Measurements from ENCODE around the gene PLEKHA3. TPM values are rescaled to one million over a fixed set of nuclear protein-coding genes. Genes with fewer than 3 reads are reported as not detected.
A peak's percentile ranks its signal among the peaks of the same experiment; 100 is the strongest.

PLEKHA3 gene
- total RNA-seq, 3 donors from 2014 or later (not counting 1 experiment from before 2014, with no cell fraction given): 22.6 to 39.1 (median 34.5) TPM

- H3K9me3 ChIP-seq (ENCODE audit: control insufficient read depth, insufficient read depth, low read length): no peaks in the 10 kb centered on the region
- no peaks in the 10 kb centered on the region for H3K36me3 ChIP-seq (ENCODE audit: control insufficient read depth, insufficient read depth, low read length)
- H3K4me1 ChIP-seq (ENCODE audit: control insufficient read depth, insufficient read depth, low read length): peaks cover 2% of the 10 kb centered on the region
- peaks cover 2 to 3% of the 10 kb centered on the region in 2 donors for H3K4me1 Mint-ChIP-seq
- no peaks in the 10 kb centered on the region for H3K27me3 Mint-ChIP-seq (ENCODE audit: low read depth in 2 of 2)
- H3K27ac Mint-ChIP-seq: no peak overlapping the region
- no peak for DNase-seq
- no peak for ATAC-seq
- no peak overlapping the region for H3K27ac ChIP-seq (ENCODE audit: low read length)
- H3K36me3 Mint-ChIP-seq: no peaks in the 10 kb centered on the region
- H3K4me3 ChIP-seq (ENCODE audit: low read length): no peak overlapping the region
- TF ChIP-seq, protein P1, sequence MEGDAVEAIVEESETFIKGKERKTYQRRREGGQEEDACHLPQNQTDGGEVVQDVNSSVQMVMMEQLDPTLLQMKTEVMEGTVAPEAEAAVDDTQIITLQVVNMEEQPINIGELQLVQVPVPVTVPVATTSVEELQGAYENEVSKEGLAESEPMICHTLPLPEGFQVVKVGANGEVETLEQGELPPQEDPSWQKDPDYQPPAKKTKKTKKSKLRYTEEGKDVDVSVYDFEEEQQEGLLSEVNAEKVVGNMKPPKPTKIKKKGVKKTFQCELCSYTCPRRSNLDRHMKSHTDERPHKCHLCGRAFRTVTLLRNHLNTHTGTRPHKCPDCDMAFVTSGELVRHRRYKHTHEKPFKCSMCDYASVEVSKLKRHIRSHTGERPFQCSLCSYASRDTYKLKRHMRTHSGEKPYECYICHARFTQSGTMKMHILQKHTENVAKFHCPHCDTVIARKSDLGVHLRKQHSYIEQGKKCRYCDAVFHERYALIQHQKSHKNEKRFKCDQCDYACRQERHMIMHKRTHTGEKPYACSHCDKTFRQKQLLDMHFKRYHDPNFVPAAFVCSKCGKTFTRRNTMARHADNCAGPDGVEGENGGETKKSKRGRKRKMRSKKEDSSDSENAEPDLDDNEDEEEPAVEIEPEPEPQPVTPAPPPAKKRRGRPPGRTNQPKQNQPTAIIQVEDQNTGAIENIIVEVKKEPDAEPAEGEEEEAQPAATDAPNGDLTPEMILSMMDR (IDR thresholded peaks at IDR 0.05): no peak
- intact Hi-C loops (cut with micrococcal nuclease): no loop called here
- no peaks in the 10 kb centered on the region for H3K9me3 Mint-ChIP-seq
- no peak overlapping the region for H3K4me3 Mint-ChIP-seq
- 98% methylated on average over 2 of the region's 2 CpGs for WGBS (ENCODE audit: insufficient coverage)
- H3K27me3 ChIP-seq (ENCODE audit: control insufficient read depth, insufficient read depth, low read length): no peaks in the 10 kb centered on the region
These were observed 6.9 kb upstream of the PLEKHA3 start for GRCh38 chr2:178473373-178473772.

- ATAC-seq (no peak), DNase-seq (no peak)
- TF ChIP-seq, protein P1 (IDR thresholded peaks at IDR 0.05): no peak
- H3K27ac ChIP-seq (ENCODE audit: low read length): no peak overlapping the region
- Mint-ChIP-seq H3K27ac (no peak overlapping the region), H3K4me1 (peaks cover 8 to 9% of the 10 kb centered on the region in 2 donors), H3K27me3 (ENCODE audit: low read depth in 2 of 2) (no peaks in the 10 kb centered on the region), H3K9me3 (no peaks in the 10 kb centered on the region), H3K4me3 (no peak overlapping the region), H3K36me3 (no peaks in the 10 kb centered on the region)
- H3K4me1 ChIP-seq (ENCODE audit: control insufficient read depth, insufficient read depth, low read length): peaks cover 3% of the 10 kb centered on the region
- H3K36me3 ChIP-seq (ENCODE audit: control insufficient read depth, insufficient read depth, low read length): no peaks in the 10 kb centered on the region
- no peaks in the 10 kb centered on the region for H3K9me3 ChIP-seq (ENCODE audit: control insufficient read depth, insufficient read depth, low read length)
- H3K27me3 ChIP-seq (ENCODE audit: control insufficient read depth, insufficient read depth, low read length): no peaks in the 10 kb centered on the region
- intact Hi-C loops (cut with micrococcal nuclease): no loop called here
- WGBS (ENCODE audit: insufficient coverage): 88% methylated on average over 4 of the region's 4 CpGs
- no peak overlapping the region for H3K4me3 ChIP-seq (ENCODE audit: low read length)
These were observed 6.3 kb upstream of the PLEKHA3 start for GRCh38 chr2:178473931-178474330.

DNA sequence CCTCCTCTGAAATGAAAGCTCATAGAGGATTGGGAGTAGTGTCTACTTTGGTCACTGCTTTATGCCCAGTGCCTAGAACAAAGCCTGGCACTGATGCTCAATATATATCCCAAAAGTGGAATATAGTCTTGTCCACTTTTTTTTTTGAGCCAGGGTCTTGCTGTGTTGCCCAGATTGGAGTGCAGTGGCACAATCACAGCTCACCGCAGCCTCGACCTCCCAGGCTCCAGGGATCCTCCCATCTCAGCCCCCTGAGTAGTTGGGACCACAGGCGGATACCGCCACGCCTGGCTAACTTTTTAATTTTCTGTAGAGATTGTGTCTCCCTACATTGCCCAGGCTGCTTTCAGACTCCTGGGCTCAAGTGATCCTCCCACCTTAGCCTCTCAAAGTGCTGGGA, 5.7 kb upstream of the PLEKHA3 start:
- intact Hi-C loops (cut with micrococcal nuclease): no loop called here
- no peak for ATAC-seq
- Histone ChIP-seq H3K27ac (ENCODE audit: low read length) (no peak overlapping the region), H3K27me3 (ENCODE audit: control insufficient read depth, insufficient read depth, low read length) (no peaks in the 10 kb centered on the region), H3K4me3 (ENCODE audit: low read length) (no peak overlapping the region), H3K4me1 (ENCODE audit: control insufficient read depth, insufficient read depth, low read length) (peaks cover 10% of the 10 kb centered on the region), H3K9me3 (ENCODE audit: control insufficient read depth, insufficient read depth, low read length) (no peaks in the 10 kb centered on the region), H3K36me3 (ENCODE audit: control insufficient read depth, insufficient read depth, low read length) (no peaks in the 10 kb centered on the region)
- Mint-ChIP-seq H3K4me1 (peaks cover 14 to 15% of the 10 kb centered on the region in 2 donors), H3K4me3 (no peak overlapping the region), H3K27ac (no peak overlapping the region), H3K27me3 (ENCODE audit: low read depth in 2 of 2) (no peaks in the 10 kb centered on the region), H3K9me3 (no peaks in the 10 kb centered on the region), H3K36me3 (no peaks in the 10 kb centered on the region)
- TF ChIP-seq, protein P1 (IDR thresholded peaks at IDR 0.05): no peak
- no peak for DNase-seq
- WGBS (ENCODE audit: insufficient coverage): 98% methylated on average over 5 of the region's 5 CpGs

DNA sequence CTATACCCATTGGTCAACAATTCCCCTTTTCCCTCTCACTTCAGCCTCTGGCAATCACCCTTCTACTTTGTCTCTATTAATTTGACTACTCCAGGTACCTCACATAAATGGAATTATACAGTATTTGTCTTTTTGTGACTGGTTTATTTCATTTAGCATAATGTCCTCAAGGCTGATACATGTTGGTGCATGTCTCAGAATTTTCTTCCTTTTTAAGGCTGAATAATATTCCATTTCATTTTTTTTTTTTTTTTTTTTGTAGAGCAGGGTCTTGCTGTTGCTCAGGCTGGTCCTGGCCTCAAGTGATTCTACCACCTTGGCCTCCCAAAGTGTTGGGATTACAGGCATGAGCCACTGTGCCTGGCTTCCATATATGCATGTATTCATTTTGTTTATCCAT, 3.8 kb upstream of the PLEKHA3 start:
- TF ChIP-seq, protein P1 (IDR thresholded peaks at IDR 0.05): no peak

More for the DNA sequence above, 3.8 kb upstream of the PLEKHA3 start:
- intact Hi-C loops (cut with micrococcal nuclease): loop anchor here (5.0 kb wide), 1 partner anchor 1531 kb away; the partner anchor contains the start of gene CWC22
- no peak for ATAC-seq
- DNase-seq: no peak
- H3K27ac ChIP-seq (ENCODE audit: low read length): no peak overlapping the region
- H3K27me3 ChIP-seq (ENCODE audit: control insufficient read depth, insufficient read depth, low read length): no peaks in the 10 kb centered on the region
- Mint-ChIP-seq H3K4me3 (no peak overlapping the region), H3K36me3 (no peaks in the 10 kb centered on the region), H3K27me3 (ENCODE audit: low read depth in 2 of 2) (no peaks in the 10 kb centered on the region), H3K27ac (peak overlapping the region in 1 of 2 donors; percentile 15), H3K4me1 (peaks cover 22 to 26% of the 10 kb centered on the region in 2 donors), H3K9me3 (no peaks in the 10 kb centered on the region)
- no peaks in the 10 kb centered on the region for H3K9me3 ChIP-seq (ENCODE audit: control insufficient read depth, insufficient read depth, low read length)
- peaks cover 21% of the 10 kb centered on the region for H3K4me1 ChIP-seq (ENCODE audit: control insufficient read depth, insufficient read depth, low read length)
- no peak overlapping the region for H3K4me3 ChIP-seq (ENCODE audit: low read length)
- no peaks in the 10 kb centered on the region for H3K36me3 ChIP-seq (ENCODE audit: control insufficient read depth, insufficient read depth, low read length)
